Measurements from ENCODE around the gene MYCBP.

DNA sequence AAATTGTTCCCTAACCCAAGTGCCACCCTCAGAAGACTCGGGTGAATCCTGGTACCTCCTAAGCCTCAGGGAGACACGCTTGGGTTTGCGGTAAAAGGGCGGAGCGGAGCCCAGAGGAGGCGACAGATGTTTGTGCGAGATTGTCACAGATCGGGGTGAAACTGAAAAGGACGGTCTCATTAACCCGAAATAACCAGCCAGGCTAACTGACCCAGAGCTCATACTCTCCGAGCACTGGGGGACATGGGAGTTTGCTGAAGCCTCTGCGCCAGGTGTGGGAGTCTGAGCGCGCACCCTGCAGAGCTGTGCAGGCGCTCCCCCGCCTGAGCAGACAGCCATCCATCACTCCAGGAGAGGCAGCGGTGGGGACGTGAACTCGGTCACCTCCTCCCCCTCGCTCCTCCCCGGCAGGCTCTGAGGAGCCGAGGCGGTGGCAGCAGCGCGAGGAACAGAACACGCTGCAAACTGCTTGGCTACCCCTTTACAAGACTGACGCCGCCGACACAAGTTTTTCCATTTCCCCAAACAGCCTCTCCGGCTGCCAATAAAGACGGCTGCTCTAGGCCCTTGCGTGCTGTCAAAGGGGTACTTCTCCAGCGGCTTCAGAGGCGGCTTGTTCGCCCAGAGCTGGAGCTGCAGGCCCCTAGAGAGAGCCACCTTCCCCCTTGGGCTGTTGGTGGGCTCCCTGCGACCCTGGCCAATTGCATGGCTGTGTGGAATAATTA, 57.1 kb downstream of the MYCBP start:
- no peak for TF ChIP-seq CTCF (IDR thresholded peaks at IDR 0.05)
- no peak for TF ChIP-seq POLR2A (IDR thresholded peaks at IDR 0.05)

All from body of pancreas (tissue), 4 donors.